Nephron (organoid): ENCODE data around the gene PLA2R1.

Experiments
- H3K27ac Mint-ChIP-seq, 3 experiments: 2 replicates each; pipeline ENCODE4 v1.8.0; 2020; ENCODE audit warnings: mixed read lengths in 3 of 3, mild to moderate bottlenecking in 2 of 3, moderate library complexity in 1 of 3
- H3K27me3 Mint-ChIP-seq: 2 replicates; pipeline ENCODE4 v1.8.0; 2021; ENCODE audit warnings: low read depth, mild to moderate bottlenecking, moderate library complexity, mixed read lengths
- H3K36me3 Mint-ChIP-seq: 2 replicates; pipeline ENCODE4 v1.8.0; 2020; ENCODE audit warnings: low read depth, mixed read lengths
- H3K4me1 Mint-ChIP-seq: 2 replicates; pipeline ENCODE4 v1.8.0; 2020; ENCODE audit warnings: mixed read lengths
- H3K4me3 Mint-ChIP-seq, 3 experiments: 2 replicates each; pipeline ENCODE4 v1.8.0; 2020; ENCODE audit warnings: mild to moderate bottlenecking in 3 of 3, mixed read lengths in 3 of 3, moderate library complexity in 2 of 3
- H3K9me3 Mint-ChIP-seq: 2 replicates; pipeline ENCODE4 v1.8.0; 2020; ENCODE audit warnings: mixed read lengths
- CTCF ChIP-seq, 3 experiments: fragments of 200-600 bp; sonication (generic); IDR thresholded peaks; one replicate each; pipeline ENCODE4 v1.5.0; 2021; ENCODE audit warnings: antibody characterized with exemption in 3 of 3; ENCODE audit not compliant: unreplicated experiment in 3 of 3

PLA2R1 gene

GRCh38 chr2:160063271-160063670, 856 bp upstream of the PLA2R1 start:
- Mint-ChIP-seq H3K27me3 (peaks cover 19% of the 10 kb centered on the region), H3K9me3 (peaks cover 10% of the 10 kb centered on the region), H3K4me3 (peak overlapping the region; percentile 82 to 89 (median 89)), H3K36me3 (peaks cover 4% of the 10 kb centered on the region), H3K4me1 (peaks cover 10% of the 10 kb centered on the region), H3K27ac (peak overlapping the region; percentile 49 to 89 (median 85))
- TF ChIP-seq CTCF (IDR thresholded peaks at IDR 0.05; ENCODE audit: unreplicated experiment in 3 of 3) = no peak

GRCh38 chr2:160061944-160062291, 497 bp downstream of the PLA2R1 start:
- peaks cover 4% of the 10 kb centered on the region for H3K36me3 Mint-ChIP-seq
- H3K4me3 Mint-ChIP-seq = peak overlapping the region; percentile 81 to 89 (median 82)
- peaks cover 19% of the 10 kb centered on the region for H3K27me3 Mint-ChIP-seq
- TF ChIP-seq CTCF (IDR thresholded peaks at IDR 0.05; ENCODE audit: unreplicated experiment in 3 of 3) = no peak
- H3K9me3 Mint-ChIP-seq = peaks cover 8% of the 10 kb centered on the region
- H3K4me1 Mint-ChIP-seq = peaks cover 16% of the 10 kb centered on the region
- H3K27ac Mint-ChIP-seq = no peak overlapping the region

GRCh38 chr2:160061533-160061932, 882 bp downstream of the PLA2R1 start:
- Mint-ChIP-seq H3K9me3 (peaks cover 6% of the 10 kb centered on the region), H3K36me3 (peaks cover 2% of the 10 kb centered on the region), H3K27me3 (peaks cover 22% of the 10 kb centered on the region), H3K4me1 (peaks cover 20% of the 10 kb centered on the region), H3K4me3 (peak overlapping the region; percentile 81 to 89 (median 82)), H3K27ac (peak overlapping the region in 1 of 3 experiments; percentile 45)
- no peak for TF ChIP-seq CTCF (IDR thresholded peaks at IDR 0.05; ENCODE audit: unreplicated experiment in 3 of 3)

GRCh38 chr2:160060297-160060696, 2.1 kb downstream of the PLA2R1 start:
- H3K27me3 Mint-ChIP-seq = peaks cover 22% of the 10 kb centered on the region
- peaks cover 33% of the 10 kb centered on the region for H3K4me1 Mint-ChIP-seq
- H3K27ac Mint-ChIP-seq = peak overlapping the region in 2 of 3 experiments; percentile 34 to 45
- TF ChIP-seq CTCF (IDR thresholded peaks at IDR 0.05; ENCODE audit: unreplicated experiment in 3 of 3) = no peak
- no peaks in the 10 kb centered on the region for H3K36me3 Mint-ChIP-seq
- H3K9me3 Mint-ChIP-seq = no peaks in the 10 kb centered on the region
- H3K4me3 Mint-ChIP-seq = peak overlapping the region; percentile 81 to 89 (median 82)

- H3K36me3 Mint-ChIP-seq = no peaks in the 10 kb centered on the region
- no peak for TF ChIP-seq CTCF (IDR thresholded peaks at IDR 0.05; ENCODE audit: unreplicated experiment in 3 of 3)
- H3K9me3 Mint-ChIP-seq = no peaks in the 10 kb centered on the region
- peak overlapping the region; percentile 16 to 81 (median 66) for H3K27ac Mint-ChIP-seq
- peak overlapping the region in 1 of 3 experiments; percentile 12 for H3K4me3 Mint-ChIP-seq
- peaks cover 35% of the 10 kb centered on the region for H3K4me1 Mint-ChIP-seq
- peaks cover 17% of the 10 kb centered on the region for H3K27me3 Mint-ChIP-seq
Measured at GRCh38 chr2:160057356-160057755, 5.1 kb downstream of the PLA2R1 start.

- Mint-ChIP-seq H3K4me3 (peak overlapping the region in 1 of 3 experiments; percentile 11), H3K9me3 (no peaks in the 10 kb centered on the region), H3K27me3 (peaks cover 9% of the 10 kb centered on the region), H3K4me1 (peaks cover 47% of the 10 kb centered on the region), H3K27ac (peak overlapping the region; percentile 30 to 81 (median 80)), H3K36me3 (no peaks in the 10 kb centered on the region)
- TF ChIP-seq CTCF (IDR thresholded peaks at IDR 0.05; ENCODE audit: unreplicated experiment in 3 of 3) = no peak
Measured at GRCh38 chr2:160055726-160056108, 6.7 kb downstream of the PLA2R1 start.
